ENCODE measurements around the gene GSK3A.
A peak's percentile ranks its signal among the peaks of the same experiment; 100 is the strongest.

Gene GSK3A

GRCh38 chr19:42199440-42200115, 42.8 kb downstream of the GSK3A start:
- DNase-seq (ENCODE audit: low read depth in 2 of 2) = peak; percentile 49 to 61

DNA sequence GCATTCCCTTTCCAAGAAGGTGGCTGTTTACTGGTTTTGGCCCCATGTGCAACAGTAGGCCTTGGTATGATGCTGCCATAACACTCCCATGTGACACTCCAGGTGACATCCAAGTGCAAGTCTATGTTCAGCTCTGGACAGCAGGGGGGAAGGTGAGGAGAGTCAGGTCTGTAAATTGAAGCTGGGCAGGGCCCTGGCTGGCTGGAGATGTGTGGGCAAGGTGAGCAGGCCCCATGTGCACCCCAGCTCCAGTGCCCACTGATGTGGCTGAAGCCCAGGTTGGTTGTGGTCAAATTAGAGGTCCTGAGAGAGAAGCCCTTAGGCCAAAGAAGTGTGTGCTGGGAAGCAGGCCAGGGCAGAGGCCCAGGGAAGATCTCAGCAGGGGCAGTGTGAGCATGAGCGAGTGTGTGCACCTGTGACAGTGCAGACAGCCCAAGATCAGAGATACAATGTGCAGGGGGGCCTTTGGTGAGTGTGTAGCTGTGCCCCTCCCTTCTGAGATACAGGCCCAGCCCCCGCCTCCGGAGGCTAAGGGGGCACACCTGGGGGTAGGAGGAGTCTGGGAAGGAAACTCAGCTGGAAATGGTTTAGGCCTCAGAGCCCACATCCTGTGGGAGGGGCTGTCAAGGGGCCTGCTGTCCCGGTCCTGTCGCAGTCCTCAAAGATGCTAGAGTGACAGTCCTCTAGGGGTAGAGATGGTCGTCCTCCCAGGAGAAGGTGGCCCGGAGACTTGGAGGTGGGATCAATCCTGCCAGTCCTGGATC, 43.5 kb downstream of the GSK3A start:
- DNase-seq (ENCODE audit: low read depth in 2 of 2) = peak in 1 of 2 donors; percentile 44

- DNase-seq (ENCODE audit: low read depth in 2 of 2) = no peak
Measured at GRCh38 chr19:42197375-42197817, 45.0 kb downstream of the GSK3A start.

DNA sequence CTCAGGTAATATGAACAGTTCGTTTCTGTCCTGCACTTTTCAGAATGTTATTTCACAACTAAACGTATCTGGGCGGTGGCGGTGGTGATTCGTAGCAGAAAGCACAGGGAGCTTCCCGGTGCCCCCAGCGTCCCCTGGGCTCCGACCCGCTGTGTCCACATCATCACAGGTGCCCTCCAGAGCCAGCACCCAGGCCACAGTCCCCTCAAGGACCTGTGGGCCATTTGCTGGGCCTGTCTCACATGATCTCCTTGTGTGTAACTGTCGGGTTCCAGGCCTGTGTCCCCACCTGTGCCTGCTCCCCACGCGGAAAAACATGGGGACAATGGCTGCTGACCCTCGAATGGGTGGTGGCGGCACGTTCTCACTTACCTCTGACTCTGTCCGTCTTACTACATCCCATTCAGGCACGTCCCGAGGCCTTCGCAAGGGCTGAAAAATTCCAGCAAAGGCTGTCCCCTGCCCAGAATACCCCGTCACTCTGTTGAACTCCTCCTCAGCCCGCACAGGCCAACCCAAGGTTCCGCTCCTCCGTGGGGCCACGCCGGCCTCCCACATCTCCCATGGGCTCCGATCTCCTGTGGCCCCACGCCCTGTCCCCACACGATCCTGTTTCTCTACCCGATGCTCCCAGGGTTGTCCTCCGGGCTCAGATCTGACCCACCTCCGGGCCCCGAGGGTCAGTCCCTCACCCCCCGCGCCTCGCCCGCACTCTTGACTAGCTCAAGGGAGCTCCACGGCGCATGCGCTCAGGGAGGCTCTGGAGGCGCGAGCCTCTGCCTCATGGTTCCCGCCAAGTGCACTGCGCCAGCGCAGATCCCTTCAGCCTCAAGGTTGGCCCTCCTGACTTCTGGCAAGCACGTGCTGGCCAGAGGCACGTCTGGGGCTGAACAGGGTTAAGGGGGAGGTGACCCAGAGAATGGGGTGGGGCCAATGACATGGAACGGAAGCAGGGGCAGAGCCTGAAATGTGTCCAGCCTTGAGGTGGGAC, 46.1 kb downstream of the GSK3A start:
- no peak for DNase-seq (ENCODE audit: low read depth in 2 of 2)

GRCh38 chr19:42193706-42194105, 48.7 kb downstream of the GSK3A start:
- DNase-seq (ENCODE audit: low read depth in 2 of 2) = no peak

DNA sequence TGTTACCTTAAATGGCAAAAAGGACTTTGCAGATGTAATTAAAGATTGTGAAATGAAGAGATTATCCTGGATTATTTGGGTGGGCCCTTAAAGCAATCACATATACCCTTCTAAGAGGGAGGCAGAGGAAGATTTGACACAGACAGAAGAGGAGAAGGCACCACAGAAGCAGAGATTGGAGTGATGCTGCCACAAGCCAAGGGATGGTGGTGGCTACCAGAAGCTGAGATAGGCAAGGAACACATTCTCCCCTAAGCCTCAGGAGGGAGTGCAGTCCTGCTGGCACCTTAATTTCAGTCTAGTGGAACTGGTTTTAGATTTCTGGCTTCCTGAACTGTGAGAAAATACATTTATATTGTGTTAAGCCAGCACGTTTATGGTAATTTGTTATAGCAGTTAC, 49.1 kb downstream of the GSK3A start:
- DNase-seq (ENCODE audit: low read depth in 2 of 2) = no peak

GRCh38 chr19:42191855-42192254, 50.5 kb downstream of the GSK3A start:
- DNase-seq (ENCODE audit: low read depth in 2 of 2) = no peak

DNA sequence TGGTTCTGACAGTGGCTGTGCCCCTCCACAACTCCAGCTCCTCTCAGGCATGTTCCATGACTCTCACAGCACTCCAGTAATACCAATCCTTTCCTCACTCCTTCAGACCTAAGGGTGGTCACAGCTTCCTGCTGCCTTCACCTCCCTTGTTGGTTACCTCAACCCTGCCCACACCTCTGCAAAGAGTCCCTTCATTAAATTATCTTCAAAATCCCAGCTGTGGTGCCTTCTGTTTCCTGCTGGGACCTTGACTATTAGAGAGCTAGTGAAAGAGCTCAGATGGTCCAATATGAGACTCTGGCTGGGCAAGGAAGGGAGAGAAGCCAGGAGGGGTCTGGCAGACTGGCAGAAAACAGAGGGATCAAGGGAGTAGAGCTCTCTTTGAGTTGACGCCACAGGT, 51.1 kb downstream of the GSK3A start:
- no peak for DNase-seq (ENCODE audit: low read depth in 2 of 2)

DNA sequence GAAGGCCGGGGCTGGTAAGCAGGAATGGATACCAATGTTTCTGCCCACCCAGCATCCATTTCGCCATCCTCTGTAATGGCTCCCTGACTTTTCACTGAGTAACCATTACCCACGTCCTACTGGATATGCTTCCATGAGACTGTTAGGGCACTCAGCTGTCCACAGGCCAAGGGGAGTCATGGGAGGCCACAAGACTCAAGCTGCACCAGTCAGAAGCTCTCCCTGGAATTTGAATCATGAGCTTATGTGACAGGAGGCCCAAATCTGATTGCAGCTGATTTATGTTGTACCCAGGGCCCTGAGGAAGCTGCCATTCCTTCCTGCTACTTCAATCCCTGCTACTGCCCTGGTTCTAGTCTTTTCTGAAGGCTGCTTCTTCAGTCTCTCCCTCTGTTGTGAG, 53.3 kb downstream of the GSK3A start:
- DNase-seq (ENCODE audit: low read depth in 2 of 2) = no peak

DNA sequence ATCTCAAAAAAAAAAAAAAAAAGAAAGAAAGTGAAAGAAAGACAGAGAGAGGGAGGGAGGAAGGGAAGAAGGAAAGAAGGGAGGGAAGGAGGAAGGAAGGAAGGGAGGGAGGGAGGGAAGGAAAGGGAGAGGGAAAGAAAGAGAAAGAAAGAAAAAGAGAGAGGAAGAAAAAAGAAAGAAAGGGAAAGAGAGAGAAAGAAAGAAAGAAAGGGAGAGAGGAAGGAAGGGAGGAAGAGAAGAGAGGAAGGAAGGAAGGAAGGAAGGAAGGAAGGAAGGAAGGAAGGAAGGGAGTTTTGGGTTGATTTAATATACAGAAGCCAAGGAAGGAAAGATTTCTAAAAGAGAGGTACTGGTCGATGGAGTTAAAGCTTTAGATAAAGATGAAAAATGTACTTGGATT, 53.7 kb downstream of the GSK3A start:
- DNase-seq (ENCODE audit: low read depth in 2 of 2) = no peak

DNA sequence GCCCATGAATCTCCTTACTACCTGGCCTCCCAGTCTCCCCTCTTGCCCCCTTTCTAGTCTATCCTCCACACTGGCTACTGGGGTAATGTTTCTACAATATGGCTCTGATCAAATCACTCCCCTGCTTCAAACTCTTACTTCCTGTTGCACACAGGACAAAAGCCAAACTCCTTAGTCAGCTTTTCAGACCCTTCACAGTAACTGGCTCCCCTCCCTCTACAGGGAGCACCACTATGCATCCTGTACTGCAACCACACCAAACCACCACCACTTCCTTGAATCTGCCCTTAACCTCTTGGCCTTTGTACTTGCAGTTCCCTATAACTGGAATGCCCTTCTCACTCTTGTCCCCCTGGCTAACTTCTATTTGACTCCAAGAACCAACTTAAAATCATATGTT, 57.1 kb downstream of the GSK3A start:
- DNase-seq (ENCODE audit: low read depth in 2 of 2) = no peak

DNA sequence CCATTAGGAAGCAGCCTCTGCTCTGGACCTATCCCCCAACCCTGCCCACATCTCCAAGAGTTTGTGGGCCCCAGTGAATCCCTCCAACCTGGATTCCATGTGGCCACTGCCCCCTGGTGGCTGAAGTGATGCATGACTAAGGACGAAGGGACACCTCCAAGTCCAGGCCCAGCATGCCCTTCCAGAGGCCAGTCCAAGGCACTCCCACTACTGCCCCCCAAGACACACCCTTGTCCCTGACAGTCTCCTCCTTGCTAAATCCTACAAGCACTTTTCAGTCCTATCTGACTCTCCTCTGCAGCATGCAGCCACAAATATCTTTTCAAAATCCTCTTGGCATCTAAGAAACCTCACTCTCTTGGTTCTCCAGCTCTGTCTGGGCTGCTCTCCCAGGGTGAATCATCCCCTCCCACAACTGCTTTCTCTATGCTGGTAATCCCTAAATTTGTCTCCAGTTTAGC, 58.0 kb downstream of the GSK3A start:
- peak; percentile 64 to 67 for DNase-seq (ENCODE audit: low read depth in 2 of 2)
